ENCODE data around the gene SLC25A22.
A peak's percentile ranks its signal among the peaks of the same experiment; 100 is the strongest.

The SLC25A22 gene

DNA sequence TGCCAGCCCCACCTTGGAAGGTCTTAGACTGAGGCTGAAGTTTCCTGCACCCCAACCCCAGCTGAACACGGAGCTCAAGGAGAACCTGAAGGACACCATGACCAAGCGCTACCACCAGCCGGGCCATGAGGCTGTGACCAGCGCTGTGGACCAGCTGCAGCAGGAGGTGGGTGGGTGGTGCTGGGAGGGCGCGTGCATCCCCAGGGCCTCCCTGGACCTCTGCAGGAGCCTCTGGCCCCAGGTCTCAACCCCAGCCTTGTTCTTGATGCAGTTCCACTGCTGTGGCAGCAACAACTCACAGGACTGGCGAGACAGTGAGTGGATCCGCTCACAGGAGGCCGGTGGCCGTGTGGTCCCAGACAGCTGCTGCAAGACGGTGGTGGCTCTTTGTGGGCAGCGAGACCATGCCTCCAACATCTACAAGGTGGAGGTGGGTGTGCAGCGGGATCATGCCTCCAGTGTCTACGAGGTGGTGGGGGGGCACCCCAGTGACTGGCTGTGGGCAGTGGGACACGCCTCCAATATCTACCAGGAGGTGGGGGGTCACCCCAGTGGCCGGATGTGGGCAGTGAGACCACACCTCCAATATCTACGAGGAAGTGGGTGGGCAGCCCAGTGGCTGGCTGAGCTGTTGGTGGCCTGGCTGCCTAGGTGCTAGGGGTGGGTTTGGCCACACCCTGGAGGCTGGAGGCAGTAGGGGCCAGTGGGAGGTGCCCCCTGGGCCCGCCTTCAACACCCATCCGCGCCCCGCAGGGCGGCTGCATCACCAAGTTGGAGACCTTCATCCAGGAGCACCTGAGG lies 39.3 kb upstream of the SLC25A22 start:
- H3K27me3 ChIP-seq (ENCODE audit: control insufficient read depth in 1 of 2, insufficient read depth in 1 of 2, low read length in 2 of 2), result no peaks in the 10 kb centered on the region
- peaks cover 52 to 57% of the 10 kb centered on the region in 2 experiments for H3K36me3 ChIP-seq (ENCODE audit: control insufficient read depth in 1 of 2, insufficient read depth in 2 of 2, low read depth in 1 of 2, low read length in 2 of 2)
- H3K14ac ChIP-seq (ENCODE audit: low read length in 2 of 2), result no peak overlapping the region
- peak overlapping the region; percentile 19 for H4K91ac ChIP-seq (ENCODE audit: low read length)
- no peak overlapping the region for H2BK5ac ChIP-seq (ENCODE audit: low read depth, low read length, poor library complexity, severe bottlenecking)
- peak overlapping the region; percentile 2 for H3K27ac ChIP-seq (ENCODE audit: low read length, poor library complexity, severe bottlenecking)
- no peaks in the 10 kb centered on the region for H3K79me1 ChIP-seq (replicated peaks; ENCODE audit: low read length, poor library complexity, severe bottlenecking)
- no peak overlapping the region for H4K8ac ChIP-seq (ENCODE audit: low read length)
- H3K4me1 ChIP-seq (ENCODE audit: control insufficient read depth, insufficient read depth, low read depth, low read length), result peaks cover 66% of the 10 kb centered on the region
- H2BK120ac ChIP-seq (ENCODE audit: low read depth, low read length), result no peak overlapping the region
- H2AK5ac ChIP-seq (ENCODE audit: low read length, severe bottlenecking), result no peak overlapping the region
- H3K9ac ChIP-seq (ENCODE audit: low read length), result no peak overlapping the region
- no peak for DNase-seq
- no peak overlapping the region for H2BK15ac ChIP-seq (ENCODE audit: low read depth, poor library complexity, severe bottlenecking)
- no peak overlapping the region for H3K23ac ChIP-seq (ENCODE audit: low read length in 2 of 2)
- WGBS, result 95% methylated on average over 22 of the region's 22 CpGs
- no peak overlapping the region for H3K4ac ChIP-seq (ENCODE audit: low read depth in 1 of 2, low read length in 2 of 2)
- no peak overlapping the region for H3K18ac ChIP-seq (ENCODE audit: low read depth in 1 of 2, low read length in 2 of 2)
- no peak overlapping the region for H3K4me2 ChIP-seq (ENCODE audit: low read length, poor library complexity, severe bottlenecking)
- no peaks in the 10 kb centered on the region for H3K9me3 ChIP-seq (ENCODE audit: control insufficient read depth, low read length)
- H2BK12ac ChIP-seq (ENCODE audit: low read length in 2 of 2), result no peak overlapping the region
- H2AFZ ChIP-seq (ENCODE audit: low read depth, low read length), result no peak overlapping the region
- H3K4me3 ChIP-seq (ENCODE audit: insufficient read depth in 1 of 2, low read depth in 1 of 2, low read length in 2 of 2), result no peak overlapping the region

DNA sequence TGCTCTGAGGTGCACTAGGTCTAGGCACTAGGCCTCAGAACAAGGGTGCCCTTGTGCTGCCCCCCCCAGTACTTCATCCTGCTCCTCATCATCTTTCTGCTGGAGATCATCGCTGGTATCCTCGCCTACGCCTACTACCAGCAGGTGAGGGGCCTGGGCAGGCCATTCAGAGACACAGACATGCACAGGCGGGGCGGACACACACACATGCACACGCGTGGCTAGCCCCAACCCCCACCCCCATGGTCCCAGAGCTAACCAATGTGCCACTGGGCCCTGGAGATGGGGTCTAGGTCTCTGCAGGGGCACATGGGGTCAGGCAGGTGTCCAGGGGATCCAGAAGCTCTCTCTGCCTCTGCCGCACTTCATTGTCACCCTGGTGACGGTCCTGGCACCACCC lies 38.6 kb upstream of the SLC25A22 start:
- Histone ChIP-seq H2AFZ (ENCODE audit: low read depth, low read length) (no peak overlapping the region), H3K4ac (ENCODE audit: low read depth in 1 of 2, low read length in 2 of 2) (no peak overlapping the region), H2BK5ac (ENCODE audit: low read depth, low read length, poor library complexity, severe bottlenecking) (no peak overlapping the region), H3K4me3 (ENCODE audit: insufficient read depth in 1 of 2, low read depth in 1 of 2, low read length in 2 of 2) (no peak overlapping the region), H4K8ac (ENCODE audit: low read length) (peak overlapping the region; percentile 72), H4K91ac (ENCODE audit: low read length) (no peak overlapping the region), H3K36me3 (ENCODE audit: control insufficient read depth in 1 of 2, insufficient read depth in 2 of 2, low read depth in 1 of 2, low read length in 2 of 2) (peaks cover 52 to 57% of the 10 kb centered on the region in 2 experiments), H3K9ac (ENCODE audit: low read length) (no peak overlapping the region), H2AK5ac (ENCODE audit: low read length, severe bottlenecking) (no peak overlapping the region), H3K14ac (ENCODE audit: low read length in 2 of 2) (no peak overlapping the region), H3K4me1 (ENCODE audit: control insufficient read depth, insufficient read depth, low read depth, low read length) (peaks cover 73% of the 10 kb centered on the region), H3K18ac (ENCODE audit: low read depth in 1 of 2, low read length in 2 of 2) (no peak overlapping the region), H3K23ac (ENCODE audit: low read length in 2 of 2) (no peak overlapping the region), H3K27ac (ENCODE audit: low read length, poor library complexity, severe bottlenecking) (peak overlapping the region; percentile 2), H2BK120ac (ENCODE audit: low read depth, low read length) (no peak overlapping the region), H3K9me3 (ENCODE audit: control insufficient read depth, low read length) (no peaks in the 10 kb centered on the region), H2BK15ac (ENCODE audit: low read depth, poor library complexity, severe bottlenecking) (no peak overlapping the region), H3K79me1 (replicated peaks; ENCODE audit: low read length, poor library complexity, severe bottlenecking) (no peaks in the 10 kb centered on the region), H3K4me2 (ENCODE audit: low read length, poor library complexity, severe bottlenecking) (no peak overlapping the region), H3K27me3 (ENCODE audit: control insufficient read depth in 1 of 2, insufficient read depth in 1 of 2, low read length in 2 of 2) (no peaks in the 10 kb centered on the region), H2BK12ac (ENCODE audit: low read length in 2 of 2) (no peak overlapping the region)
- DNase-seq, result no peak
- 94% methylated on average over 9 of the region's 9 CpGs for WGBS

DNA sequence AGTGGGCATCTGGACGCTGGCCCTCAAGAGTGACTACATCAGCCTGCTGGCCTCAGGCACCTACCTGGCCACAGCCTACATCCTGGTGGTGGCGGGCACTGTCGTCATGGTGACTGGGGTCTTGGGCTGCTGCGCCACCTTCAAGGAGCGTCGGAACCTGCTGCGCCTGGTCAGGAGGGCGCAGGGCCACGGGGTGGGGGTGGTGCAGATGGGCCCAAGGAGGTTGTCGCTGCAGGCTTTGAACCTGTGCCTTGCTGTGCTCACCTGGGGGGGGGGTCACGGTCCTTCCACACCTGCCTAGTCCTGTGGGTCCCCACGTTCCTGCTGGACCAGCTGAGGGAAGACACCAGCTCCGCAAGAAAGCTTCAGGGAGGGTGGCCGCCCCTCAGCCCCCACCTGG lies 38.2 kb upstream of the SLC25A22 start:
- no peak overlapping the region for H2BK120ac ChIP-seq (ENCODE audit: low read depth, low read length)
- peaks cover 75% of the 10 kb centered on the region for H3K4me1 ChIP-seq (ENCODE audit: control insufficient read depth, insufficient read depth, low read depth, low read length)
- peak overlapping the region in 1 of 2 experiments; percentile 46 for H3K23ac ChIP-seq (ENCODE audit: low read length in 2 of 2)
- no peak overlapping the region for H3K4me3 ChIP-seq (ENCODE audit: insufficient read depth in 1 of 2, low read depth in 1 of 2, low read length in 2 of 2)
- H3K79me1 ChIP-seq (replicated peaks; ENCODE audit: low read length, poor library complexity, severe bottlenecking), result no peaks in the 10 kb centered on the region
- H2BK5ac ChIP-seq (ENCODE audit: low read depth, low read length, poor library complexity, severe bottlenecking), result no peak overlapping the region
- no peaks in the 10 kb centered on the region for H3K27me3 ChIP-seq (ENCODE audit: control insufficient read depth in 1 of 2, insufficient read depth in 1 of 2, low read length in 2 of 2)
- no peak overlapping the region for H3K4ac ChIP-seq (ENCODE audit: low read depth in 1 of 2, low read length in 2 of 2)
- H4K8ac ChIP-seq (ENCODE audit: low read length), result peak overlapping the region; percentile 72
- peaks cover 51 to 56% of the 10 kb centered on the region in 2 experiments for H3K36me3 ChIP-seq (ENCODE audit: control insufficient read depth in 1 of 2, insufficient read depth in 2 of 2, low read depth in 1 of 2, low read length in 2 of 2)
- H4K91ac ChIP-seq (ENCODE audit: low read length), result no peak overlapping the region
- no peak overlapping the region for H2BK12ac ChIP-seq (ENCODE audit: low read length in 2 of 2)
- no peak overlapping the region for H2AFZ ChIP-seq (ENCODE audit: low read depth, low read length)
- 98% methylated on average over 14 of the region's 14 CpGs for WGBS
- H3K9me3 ChIP-seq (ENCODE audit: control insufficient read depth, low read length), result no peaks in the 10 kb centered on the region
- peak overlapping the region; percentile 55 for H2AK5ac ChIP-seq (ENCODE audit: low read length, severe bottlenecking)
- H3K27ac ChIP-seq (ENCODE audit: low read length, poor library complexity, severe bottlenecking), result no peak overlapping the region
- H3K4me2 ChIP-seq (ENCODE audit: low read length, poor library complexity, severe bottlenecking), result no peak overlapping the region
- peak overlapping the region; percentile 15 for H2BK15ac ChIP-seq (ENCODE audit: low read depth, poor library complexity, severe bottlenecking)
- H3K14ac ChIP-seq (ENCODE audit: low read length in 2 of 2), result no peak overlapping the region
- no peak overlapping the region for H3K9ac ChIP-seq (ENCODE audit: low read length)
- DNase-seq, result no peak
- H3K18ac ChIP-seq (ENCODE audit: low read depth in 1 of 2, low read length in 2 of 2), result no peak overlapping the region

GRCh38 chr11:834371-835316 lies 36.6 kb upstream of the SLC25A22 start:
- peak overlapping the region in 1 of 2 experiments; percentile 61 for H3K14ac ChIP-seq (ENCODE audit: low read length in 2 of 2)
- H3K79me1 ChIP-seq (replicated peaks; ENCODE audit: low read length, poor library complexity, severe bottlenecking), result no peaks in the 10 kb centered on the region
- H4K91ac ChIP-seq (ENCODE audit: low read length), result peak overlapping the region; percentile 80
- peak; percentile 78 for DNase-seq
- H3K23ac ChIP-seq (ENCODE audit: low read length in 2 of 2), result peak overlapping the region in 1 of 2 experiments; percentile 16
- H3K4me3 ChIP-seq (ENCODE audit: insufficient read depth in 1 of 2, low read depth in 1 of 2, low read length in 2 of 2), result peak overlapping the region; percentile 46 to 82
- H2BK120ac ChIP-seq (ENCODE audit: low read depth, low read length), result peak overlapping the region; percentile 39
- H3K18ac ChIP-seq (ENCODE audit: low read depth in 1 of 2, low read length in 2 of 2), result peak overlapping the region; percentile 67 to 81
- peak overlapping the region; percentile 75 for H2BK15ac ChIP-seq (ENCODE audit: low read depth, poor library complexity, severe bottlenecking)
- H3K4ac ChIP-seq (ENCODE audit: low read depth in 1 of 2, low read length in 2 of 2), result peak overlapping the region; percentile 34 to 57
- WGBS, result 46% methylated on average over 31 of the region's 31 CpGs
- H2BK12ac ChIP-seq (ENCODE audit: low read length in 2 of 2), result peak overlapping the region in 1 of 2 experiments; percentile 75
- H2AK5ac ChIP-seq (ENCODE audit: low read length, severe bottlenecking), result peak overlapping the region; percentile 85
- peak overlapping the region; percentile 89 for H2BK5ac ChIP-seq (ENCODE audit: low read depth, low read length, poor library complexity, severe bottlenecking)
- H3K27me3 ChIP-seq (ENCODE audit: control insufficient read depth in 1 of 2, insufficient read depth in 1 of 2, low read length in 2 of 2), result no peaks in the 10 kb centered on the region
- H3K27ac ChIP-seq (ENCODE audit: low read length, poor library complexity, severe bottlenecking), result peak overlapping the region; percentile 98
- H2AFZ ChIP-seq (ENCODE audit: low read depth, low read length), result no peak overlapping the region
- peak overlapping the region; percentile 93 for H3K9ac ChIP-seq (ENCODE audit: low read length)
- H4K8ac ChIP-seq (ENCODE audit: low read length), result peak overlapping the region; percentile 71
- peaks cover 35 to 39% of the 10 kb centered on the region in 2 experiments for H3K36me3 ChIP-seq (ENCODE audit: control insufficient read depth in 1 of 2, insufficient read depth in 2 of 2, low read depth in 1 of 2, low read length in 2 of 2)
- no peaks in the 10 kb centered on the region for H3K9me3 ChIP-seq (ENCODE audit: control insufficient read depth, low read length)
- peaks cover 75% of the 10 kb centered on the region for H3K4me1 ChIP-seq (ENCODE audit: control insufficient read depth, insufficient read depth, low read depth, low read length)
- H3K4me2 ChIP-seq (ENCODE audit: low read length, poor library complexity, severe bottlenecking), result peak overlapping the region; percentile 85
